SJCRH30 (cell line): ENCODE measurements around the gene TMEM229A. TPM values are rescaled to one million over a fixed set of nuclear protein-coding genes. Genes with fewer than 3 reads are reported as not detected.
"Not testable (repeated sequence)": the region's sequence is repeated elsewhere in the genome, so short reads cannot be mapped to it uniquely, and the experiment has no call there.

Experiments used
- DNase-seq, 2 experiments: peaks; one replicate each; pipeline ENCODE4 v3.0.0-alpha.2; 2015 to 2020
- H3K27ac ChIP-seq: fragments of 250-450 bp; sonication (Bioruptor Pico); 2 replicates; pipeline ENCODE4 v1.5.1; 2020; ENCODE audit warnings: mild to moderate bottlenecking, moderate library complexity
- H3K27me3 ChIP-seq: fragments of 250-450 bp; sonication (Bioruptor Pico); 2 replicates; pipeline ENCODE4 v1.5.1; 2020; ENCODE audit warnings: mild to moderate bottlenecking, moderate library complexity
- H3K36me3 ChIP-seq: fragments of 250-450 bp; sonication (Bioruptor Pico); 2 replicates; pipeline ENCODE4 v1.5.1; 2020; ENCODE audit warnings: mild to moderate bottlenecking, moderate library complexity
- H3K4me1 ChIP-seq: fragments of 250-450 bp; sonication (Bioruptor Pico); 2 replicates; pipeline ENCODE4 v1.5.1; 2020; ENCODE audit warnings: mild to moderate bottlenecking, moderate library complexity
- H3K4me3 ChIP-seq: fragments of 250-450 bp; sonication (Bioruptor Pico); 2 replicates; pipeline ENCODE4 v1.5.1; 2020; ENCODE audit warnings: mild to moderate bottlenecking, moderate library complexity
- H3K9me3 ChIP-seq: fragments of 250-450 bp; sonication (Bioruptor Pico); replicated peaks from 2 replicates; pipeline ENCODE4 v1.5.1; 2020; ENCODE audit warnings: mild to moderate bottlenecking, moderate library complexity
- total RNA-seq: library from RNA; depleted of rRNA; stranded (reverse); fragments of >200 nt; shearing (Covaris generic); gene quantifications from 2 replicates; pipeline ENCODE4 v1.2.3, GENCODE V29; 2014

The TMEM229A gene
- total RNA-seq, 1 experiment from 2014 or later = not detected

DNA sequence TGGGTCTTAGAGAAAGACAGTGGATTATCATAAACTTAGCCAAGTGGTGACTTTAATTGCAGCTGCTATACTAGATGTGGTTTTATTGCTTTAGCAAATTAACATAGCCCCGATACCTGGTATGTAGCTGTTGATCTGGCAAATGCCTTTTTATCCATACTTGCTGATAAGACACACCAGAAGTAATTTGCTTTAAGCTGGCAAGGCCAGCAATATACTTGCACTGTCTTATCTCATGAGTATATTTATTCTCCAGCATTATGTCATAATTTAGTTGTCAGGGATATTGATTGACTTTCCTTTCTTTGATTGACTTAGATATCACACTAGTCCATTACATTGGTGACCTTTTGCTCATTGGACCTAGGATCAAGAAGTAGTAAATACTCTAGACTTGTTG is 12.8 kb downstream of the TMEM229A start:
- no peaks in the 10 kb centered on the region for H3K9me3 ChIP-seq
- H3K36me3 ChIP-seq = no peaks in the 10 kb centered on the region
- H3K27me3 ChIP-seq = no peaks in the 10 kb centered on the region; the same call in 1 of the 2 replicates
- no peaks in the 10 kb centered on the region for H3K4me1 ChIP-seq
- H3K4me3 ChIP-seq = no peak overlapping the region
- no peak overlapping the region for H3K27ac ChIP-seq
- no peak for DNase-seq

DNA sequence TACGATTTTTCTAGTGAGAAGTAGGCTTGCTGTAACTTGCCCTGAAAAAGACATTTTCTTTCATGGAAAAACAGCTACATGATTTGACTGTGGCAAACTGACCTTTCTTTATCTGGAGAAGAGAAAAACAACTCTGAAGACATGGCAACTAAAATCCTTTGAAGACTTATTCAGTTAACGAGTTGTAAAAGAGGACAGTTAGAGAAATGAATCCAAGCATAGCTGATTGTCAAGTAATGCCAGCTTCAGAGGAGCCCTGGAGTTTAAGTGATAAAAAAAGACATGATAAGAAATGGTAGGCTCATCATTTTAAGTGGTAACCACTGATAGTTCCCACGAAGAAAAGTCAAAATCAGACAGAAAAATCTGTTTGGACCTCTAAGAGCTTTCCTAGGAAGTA is 19.6 kb downstream of the TMEM229A start:
- Histone ChIP-seq H3K36me3 (no peaks in the 10 kb centered on the region), H3K27ac (no peak overlapping the region), H3K4me3 (no peak overlapping the region), H3K9me3 (no peaks in the 10 kb centered on the region), H3K4me1 (no peaks in the 10 kb centered on the region), H3K27me3 (peaks cover 3% of the 10 kb centered on the region; the same call in 1 of the 2 replicates)
- DNase-seq = no peak

DNA sequence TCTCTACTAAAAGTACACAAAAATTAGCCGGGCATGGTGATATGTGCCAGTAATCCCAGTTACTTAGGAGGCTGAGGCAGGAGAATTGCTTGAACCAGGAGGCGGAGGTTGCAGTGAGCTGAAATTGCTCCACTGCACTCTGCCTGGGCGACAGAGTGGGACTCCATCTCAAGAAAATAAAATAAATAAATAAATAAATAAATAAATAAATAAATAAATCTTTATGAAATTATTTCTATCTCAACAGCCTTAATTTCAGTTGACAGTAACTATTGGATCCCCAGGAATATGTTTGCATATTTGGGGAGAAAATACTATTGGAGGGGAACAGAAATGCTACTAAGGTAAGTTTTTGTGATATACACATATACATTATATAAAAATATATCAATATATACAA is 20.0 kb downstream of the TMEM229A start:
- Histone ChIP-seq H3K4me1 (no peaks in the 10 kb centered on the region), H3K27me3 (peaks cover 3% of the 10 kb centered on the region; the same call in 1 of the 2 replicates), H3K27ac (no peak overlapping the region), H3K4me3 (no peak overlapping the region), H3K36me3 (no peaks in the 10 kb centered on the region), H3K9me3 (no peaks in the 10 kb centered on the region)
- no peak for DNase-seq

DNA sequence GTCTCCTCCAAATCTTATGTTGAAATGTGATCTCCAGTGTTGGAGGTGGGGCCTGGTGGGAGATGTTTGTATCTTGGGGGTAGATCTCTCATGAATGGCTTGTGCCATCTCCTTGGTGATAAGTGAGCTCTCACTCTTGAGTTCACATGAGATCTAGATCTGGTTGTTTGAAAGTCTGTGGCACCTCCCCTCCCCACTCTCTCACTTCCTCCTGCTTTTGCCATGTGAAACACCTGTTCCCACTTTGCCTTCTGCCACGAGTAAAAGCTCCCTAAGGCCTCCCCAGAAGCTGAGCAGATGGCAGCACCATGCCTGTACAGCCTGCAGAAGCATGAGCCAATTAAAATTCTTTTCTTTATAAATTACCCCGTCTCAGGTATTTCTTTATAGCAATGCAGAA is 23.5 kb downstream of the TMEM229A start:
- 0 out of 2 replicates have a peak, but pooled peaks cover 3% of the 10 kb centered on the region for H3K9me3 ChIP-seq
- DNase-seq = no peak
- H3K36me3 ChIP-seq = no peaks in the 10 kb centered on the region
- no peak overlapping the region for H3K4me3 ChIP-seq
- no peak overlapping the region for H3K27ac ChIP-seq
- no peaks in the 10 kb centered on the region for H3K4me1 ChIP-seq
- peaks cover 3% of the 10 kb centered on the region; the same call in 1 of the 2 replicates for H3K27me3 ChIP-seq

DNA sequence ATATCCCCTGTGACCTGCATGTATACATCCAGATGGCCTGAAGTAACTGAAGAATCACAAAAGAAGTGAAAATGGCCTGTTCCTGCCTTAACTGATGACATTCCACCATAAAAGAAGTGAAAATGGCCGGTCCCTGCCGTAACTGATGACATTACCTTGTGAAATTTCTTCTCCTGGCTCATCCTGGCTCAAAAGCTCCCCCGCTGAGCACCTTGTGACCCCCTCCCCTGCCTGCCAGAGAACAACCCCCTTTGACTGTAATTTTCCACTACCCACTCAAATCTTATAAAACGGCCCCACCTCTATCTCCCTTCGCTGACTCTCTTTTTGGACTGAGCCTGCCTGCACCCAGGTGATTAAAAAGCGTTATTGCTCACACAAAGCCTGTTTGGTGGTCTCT is 24.6 kb downstream of the TMEM229A start:
- DNase-seq, H3K27ac ChIP-seq, H3K9me3 ChIP-seq, H3K4me1 ChIP-seq, H3K36me3 ChIP-seq, H3K4me3 ChIP-seq, H3K27me3 ChIP-seq: not testable (repeated sequence)

DNA sequence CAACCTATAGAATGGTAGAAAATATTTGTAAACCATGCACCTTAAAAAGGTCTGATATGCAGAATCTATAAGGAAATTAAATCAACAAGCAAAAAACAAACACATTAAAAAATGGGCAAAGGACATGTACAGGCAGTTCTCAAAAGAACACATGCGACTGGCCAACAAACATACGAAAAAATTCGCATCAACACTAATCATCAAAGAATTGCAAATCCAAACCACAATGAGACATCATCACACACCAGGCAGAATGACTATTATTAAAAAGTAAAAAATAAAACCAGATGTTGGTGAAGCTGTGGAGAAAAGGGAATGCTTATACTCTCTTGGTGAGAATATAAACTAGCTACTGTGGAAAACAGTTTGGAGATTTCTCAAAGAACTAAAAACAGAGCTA is 33.2 kb downstream of the TMEM229A start:
- Histone ChIP-seq H3K4me3 (no peak overlapping the region), H3K27me3 (no peaks in the 10 kb centered on the region), H3K36me3 (no peaks in the 10 kb centered on the region), H3K4me1 (no peaks in the 10 kb centered on the region), H3K27ac (no peak overlapping the region), H3K9me3 (no peaks in the 10 kb centered on the region)
- no peak for DNase-seq

DNA sequence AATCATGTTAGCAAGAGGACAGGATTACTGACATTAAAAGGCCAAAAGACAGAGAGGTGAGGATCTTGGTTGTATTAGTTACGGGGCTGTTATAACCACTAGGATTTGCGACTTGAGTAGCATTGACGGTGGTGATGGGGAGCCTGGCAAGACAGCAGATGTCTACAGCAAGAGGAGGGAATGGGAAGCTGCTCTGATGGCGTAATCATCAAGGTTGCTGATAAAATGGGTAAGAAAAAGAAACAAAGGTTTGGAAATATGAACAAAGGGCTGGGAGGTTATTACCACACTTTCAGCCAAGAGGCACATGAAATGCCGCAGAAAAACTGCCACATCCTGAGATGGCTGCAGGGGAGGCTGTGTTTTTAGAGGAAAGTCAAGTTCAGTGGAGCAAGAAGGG is 33.9 kb downstream of the TMEM229A start:
- no peaks in the 10 kb centered on the region for H3K9me3 ChIP-seq
- no peak for DNase-seq
- H3K4me1 ChIP-seq = no peaks in the 10 kb centered on the region
- H3K4me3 ChIP-seq = no peak overlapping the region
- H3K36me3 ChIP-seq = no peaks in the 10 kb centered on the region
- no peak overlapping the region for H3K27ac ChIP-seq
- H3K27me3 ChIP-seq = no peaks in the 10 kb centered on the region

DNA sequence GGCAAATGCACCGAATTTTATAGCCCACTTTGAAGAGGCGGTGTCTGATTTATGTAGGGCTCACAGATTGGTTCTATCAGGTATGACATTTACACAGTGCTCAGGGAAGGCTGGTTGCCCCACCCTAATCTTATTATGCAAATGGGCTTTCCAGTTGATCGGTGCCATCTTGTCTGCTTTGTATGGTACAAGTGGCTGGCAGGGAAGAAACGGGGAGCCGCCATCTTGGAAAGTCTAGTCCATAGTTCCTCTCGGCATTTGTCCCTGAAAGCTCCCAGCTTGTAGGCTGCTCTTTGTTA is 36.6 kb downstream of the TMEM229A start:
- Histone ChIP-seq H3K27ac (no peak overlapping the region), H3K36me3 (no peaks in the 10 kb centered on the region), H3K4me1 (no peaks in the 10 kb centered on the region), H3K9me3 (no peaks in the 10 kb centered on the region), H3K27me3 (no peaks in the 10 kb centered on the region), H3K4me3 (no peak overlapping the region)
- no peak for DNase-seq

DNA sequence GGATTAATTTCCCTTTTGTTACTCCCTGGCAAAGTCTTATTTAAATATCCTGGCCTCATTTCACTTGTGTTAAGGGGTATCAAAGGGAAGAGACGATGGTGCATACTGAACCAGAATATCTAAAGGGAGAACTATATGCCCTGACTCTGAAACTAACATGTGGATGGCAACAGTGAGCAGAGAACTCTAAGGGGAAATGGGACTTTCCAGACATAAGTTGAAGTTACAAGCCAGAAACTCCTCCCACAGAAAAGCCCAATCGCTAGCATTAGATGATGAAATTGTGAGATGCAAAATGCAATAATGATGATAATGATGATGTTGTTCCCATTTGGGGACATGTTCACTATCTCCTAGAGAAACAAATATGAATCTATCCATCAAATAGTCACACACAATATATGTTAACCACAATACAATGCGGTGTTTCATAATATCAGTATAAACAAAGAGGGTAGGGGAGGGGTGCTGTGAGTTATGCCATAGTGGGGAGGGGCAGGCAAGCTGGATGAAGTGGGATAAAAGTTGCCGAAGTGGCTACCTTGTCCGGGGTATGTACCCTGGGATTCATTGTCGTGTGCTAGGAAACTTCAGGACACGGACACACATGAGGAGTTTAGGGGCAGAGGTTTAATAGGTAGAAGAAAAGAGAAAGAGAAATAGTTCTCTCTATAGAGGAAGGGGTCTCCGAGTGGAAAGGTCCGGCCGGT is 37.1 kb downstream of the TMEM229A start:
- DNase-seq = no peak
- Histone ChIP-seq H3K36me3 (no peaks in the 10 kb centered on the region), H3K27ac (no peak overlapping the region), H3K27me3 (no peaks in the 10 kb centered on the region), H3K4me1 (no peaks in the 10 kb centered on the region), H3K9me3 (no peaks in the 10 kb centered on the region), H3K4me3 (no peak overlapping the region)

DNA sequence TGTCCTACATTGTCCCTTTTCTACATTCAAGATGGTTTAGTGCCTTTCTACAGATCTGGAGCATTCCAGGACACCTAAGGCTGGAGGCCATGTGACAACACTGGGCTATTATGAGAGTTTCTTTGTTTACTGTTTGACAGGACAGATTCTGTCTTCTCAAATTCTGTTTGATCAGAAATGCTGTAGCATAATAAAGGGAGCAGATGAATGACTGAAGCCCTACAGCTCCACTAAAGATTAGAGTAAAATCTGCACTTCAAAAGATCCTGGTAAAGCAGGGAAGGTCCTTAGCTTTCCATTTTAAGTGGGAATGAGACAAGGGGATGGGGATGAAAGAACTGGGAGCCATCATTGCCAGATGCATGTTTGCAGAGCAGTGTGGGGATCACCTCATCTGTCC is 38.4 kb downstream of the TMEM229A start:
- no peak overlapping the region for H3K4me3 ChIP-seq
- H3K36me3 ChIP-seq = no peaks in the 10 kb centered on the region
- no peaks in the 10 kb centered on the region for H3K4me1 ChIP-seq
- no peak overlapping the region for H3K27ac ChIP-seq
- DNase-seq = no peak
- H3K27me3 ChIP-seq = peaks cover under 1% of the 10 kb centered on the region; the same call in 1 of the 2 replicates
- H3K9me3 ChIP-seq = no peaks in the 10 kb centered on the region; the same call in 1 of the 2 replicates

DNA sequence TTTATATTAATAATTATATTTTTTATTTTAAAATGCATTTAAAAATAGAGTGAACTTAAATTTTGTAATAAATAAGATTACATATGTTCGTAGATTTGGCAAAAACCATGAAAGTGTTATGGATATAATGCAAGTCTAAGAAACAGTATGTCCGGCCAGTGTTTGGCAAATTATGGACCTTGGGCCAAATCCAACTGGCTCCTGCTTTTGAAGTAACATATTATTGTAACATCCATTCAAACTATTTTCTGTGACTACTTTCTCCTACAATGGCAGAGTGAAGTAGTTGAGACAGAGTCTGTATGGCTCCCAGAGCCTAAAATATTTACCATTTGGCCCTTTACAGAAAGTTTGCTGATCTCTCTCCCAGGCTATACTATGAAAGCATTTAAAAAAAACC is 38.9 kb downstream of the TMEM229A start:
- no peak overlapping the region for H3K4me3 ChIP-seq
- no peaks in the 10 kb centered on the region for H3K36me3 ChIP-seq
- no peak overlapping the region for H3K27ac ChIP-seq
- DNase-seq = no peak
- H3K9me3 ChIP-seq = no peaks in the 10 kb centered on the region; the same call in 1 of the 2 replicates
- H3K4me1 ChIP-seq = no peaks in the 10 kb centered on the region
- peaks cover 3% of the 10 kb centered on the region; the same call in 1 of the 2 replicates for H3K27me3 ChIP-seq

DNA sequence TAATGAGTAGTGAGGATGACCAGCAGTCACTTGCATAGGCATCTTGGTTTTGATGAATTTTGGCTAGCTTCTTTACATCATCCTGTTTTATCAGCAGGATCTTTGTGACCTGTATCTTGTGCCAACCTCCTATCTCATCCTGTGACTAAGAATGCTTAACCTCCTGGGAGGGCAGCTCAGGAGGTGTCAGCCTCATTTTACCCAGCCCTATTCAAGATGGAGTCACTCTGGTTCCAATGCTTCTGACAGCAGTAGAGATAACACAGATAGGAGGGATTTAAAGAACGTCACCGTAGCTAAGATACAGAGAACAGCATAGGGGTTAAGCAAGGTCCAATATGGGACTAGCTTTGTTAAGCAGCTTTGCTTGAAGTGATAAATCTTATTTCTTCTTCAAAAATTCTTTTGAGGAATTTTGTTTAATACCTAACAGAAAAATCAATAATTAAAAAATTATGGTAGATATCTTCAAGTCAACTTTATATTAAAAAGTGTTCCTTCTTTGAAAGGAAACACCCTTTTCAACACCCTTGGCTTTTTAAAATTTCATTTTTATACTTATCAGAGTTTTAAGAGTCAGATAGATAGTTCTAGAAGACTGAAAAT is 39.9 kb downstream of the TMEM229A start:
- peaks cover 3% of the 10 kb centered on the region; the same call in 1 of the 2 replicates for H3K27me3 ChIP-seq
- H3K4me1 ChIP-seq = no peaks in the 10 kb centered on the region
- H3K36me3 ChIP-seq = no peaks in the 10 kb centered on the region
- no peaks in the 10 kb centered on the region; the same call in 1 of the 2 replicates for H3K9me3 ChIP-seq
- DNase-seq = no peak
- H3K27ac ChIP-seq = no peak overlapping the region
- H3K4me3 ChIP-seq = no peak overlapping the region

DNA sequence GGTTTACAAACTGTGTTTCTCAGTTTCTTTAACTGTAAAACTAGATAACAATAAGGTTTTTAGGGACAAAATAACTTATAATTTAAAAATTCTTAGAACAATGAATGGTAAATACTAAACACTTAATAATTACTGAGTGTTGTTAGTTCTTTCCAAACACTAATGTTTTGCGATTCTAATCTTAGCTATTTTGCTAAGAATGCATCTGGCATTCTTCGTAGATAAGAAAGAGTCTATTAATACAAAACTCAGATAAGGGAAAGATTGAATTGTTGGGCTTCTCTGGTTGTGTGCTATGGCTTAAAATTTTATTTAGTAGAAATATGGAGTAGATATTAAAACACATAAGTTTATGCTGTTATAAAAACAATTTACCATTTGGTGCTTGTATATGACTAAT is 45.4 kb downstream of the TMEM229A start:
- no peaks in the 10 kb centered on the region; the same call in 1 of the 2 replicates for H3K9me3 ChIP-seq
- H3K36me3 ChIP-seq = no peaks in the 10 kb centered on the region

More for the DNA sequence above, 45.4 kb downstream of the TMEM229A start:
- no peak for DNase-seq
- H3K27ac ChIP-seq = no peak overlapping the region
- H3K4me1 ChIP-seq = no peaks in the 10 kb centered on the region
- H3K4me3 ChIP-seq = no peak overlapping the region
- H3K27me3 ChIP-seq = peaks cover 3% of the 10 kb centered on the region
